Measurements from ENCODE around the gene WWP2.

WWP2 gene

GRCh38 chr16:69874271-69874670 lies 112.1 kb downstream of the WWP2 start:
- no peak for TF ChIP-seq CTCF (conservative IDR thresholded peaks at IDR 0.05; ENCODE audit: control insufficient read depth, insufficient read depth, low read depth, low read length)
- DNase-seq (ENCODE audit: low read depth), result no peak
- H3K4me3 ChIP-seq (ENCODE audit: control insufficient read depth, low read depth, low read length), result no peak overlapping the region

GRCh38 chr16:69880640-69881133 lies 118.6 kb downstream of the WWP2 start:
- H3K4me3 ChIP-seq (ENCODE audit: control insufficient read depth, low read depth, low read length), result no peak overlapping the region
- TF ChIP-seq CTCF (conservative IDR thresholded peaks at IDR 0.05; ENCODE audit: control insufficient read depth, insufficient read depth, low read depth, low read length), result no peak
- DNase-seq (ENCODE audit: low read depth), result peak; percentile 52

- no peak for DNase-seq (ENCODE audit: low read depth)
- no peak overlapping the region for H3K4me3 ChIP-seq (ENCODE audit: control insufficient read depth, low read depth, low read length)
- no peak for TF ChIP-seq CTCF (conservative IDR thresholded peaks at IDR 0.05; ENCODE audit: control insufficient read depth, insufficient read depth, low read depth, low read length)
Measured at GRCh38 chr16:69881141-69881540, 119.0 kb downstream of the WWP2 start.

- no peak overlapping the region for H3K4me3 ChIP-seq (ENCODE audit: control insufficient read depth, low read depth, low read length)
- no peak for DNase-seq (ENCODE audit: low read depth)
- no peak for TF ChIP-seq CTCF (conservative IDR thresholded peaks at IDR 0.05; ENCODE audit: control insufficient read depth, insufficient read depth, low read depth, low read length)
Measured at GRCh38 chr16:69883744-69884143, 121.6 kb downstream of the WWP2 start.

GRCh38 chr16:69885722-69886121 lies 123.6 kb downstream of the WWP2 start:
- no peak for DNase-seq (ENCODE audit: low read depth)
- TF ChIP-seq CTCF (conservative IDR thresholded peaks at IDR 0.05; ENCODE audit: control insufficient read depth, insufficient read depth, low read depth, low read length), result no peak
- H3K4me3 ChIP-seq (ENCODE audit: control insufficient read depth, low read depth, low read length), result no peak overlapping the region

GRCh38 chr16:69886726-69887125 lies 124.6 kb downstream of the WWP2 start:
- no peak overlapping the region for H3K4me3 ChIP-seq (ENCODE audit: control insufficient read depth, low read depth, low read length)
- TF ChIP-seq CTCF (conservative IDR thresholded peaks at IDR 0.05; ENCODE audit: control insufficient read depth, insufficient read depth, low read depth, low read length), result no peak
- DNase-seq (ENCODE audit: low read depth), result no peak

GRCh38 chr16:69888005-69888590 lies 126.0 kb downstream of the WWP2 start:
- DNase-seq (ENCODE audit: low read depth), result no peak
- TF ChIP-seq CTCF (conservative IDR thresholded peaks at IDR 0.05; ENCODE audit: control insufficient read depth, insufficient read depth, low read depth, low read length), result no peak
- no peak overlapping the region for H3K4me3 ChIP-seq (ENCODE audit: control insufficient read depth, low read depth, low read length)
